ENCODE measurements around the gene KSR2.
A peak's percentile ranks its signal among the peaks of the same experiment; 100 is the strongest.
"Not testable (repeated sequence)": the region's sequence is repeated elsewhere in the genome, so short reads cannot be mapped to it uniquely, and the experiment has no call there.

KSR2 gene

GRCh38 chr12:117860787-117861290, 108.0 kb downstream of the KSR2 start:
- H4K91ac ChIP-seq (ENCODE audit: low read depth, low read length); H3K14ac ChIP-seq (ENCODE audit: low read length); H3K9me3 ChIP-seq (ENCODE audit: insufficient read depth, low read depth, low read length); H3K27me3 ChIP-seq (ENCODE audit: insufficient read depth, low read length); H2AFZ ChIP-seq (ENCODE audit: insufficient read depth, low read length, poor library complexity); H3K18ac ChIP-seq (ENCODE audit: low read length); H4K8ac ChIP-seq (ENCODE audit: low read depth, low read length); H2BK5ac ChIP-seq (ENCODE audit: low read depth, low read length, poor library complexity); H2BK120ac ChIP-seq (ENCODE audit: insufficient read depth, low read length, poor library complexity); H2BK12ac ChIP-seq (ENCODE audit: low read length); H3K79me2 ChIP-seq (ENCODE audit: control insufficient read depth, insufficient read depth, low read length, poor library complexity); H2AK5ac ChIP-seq (ENCODE audit: low read length); H3K27ac ChIP-seq (ENCODE audit: low read depth, low read length); H3K23ac ChIP-seq (ENCODE audit: low read length); H3K9ac ChIP-seq (ENCODE audit: low read length); H3K4me2 ChIP-seq (ENCODE audit: low read length); DNase-seq; H3K4me1 ChIP-seq (ENCODE audit: control insufficient read depth in 1 of 2, insufficient read depth in 2 of 2, low read length in 2 of 2); H4K12ac ChIP-seq (ENCODE audit: low read depth, low read length); H3K4ac ChIP-seq (ENCODE audit: low read depth, low read length); H3K36me3 ChIP-seq (ENCODE audit: control insufficient read depth in 1 of 2, insufficient read depth in 2 of 2, low read length in 2 of 2); H3K79me1 ChIP-seq (ENCODE audit: low read length); H3K4me3 ChIP-seq (ENCODE audit: low read depth, low read length): not testable (repeated sequence)
- WGBS (ENCODE audit: extremely low coverage, insufficient coverage, insufficient read length): no CpG with 5 or more reads among the region's 13 CpGs

GRCh38 chr12:117860111-117860510, 108.7 kb downstream of the KSR2 start:
- H3K79me2 ChIP-seq (ENCODE audit: control insufficient read depth, insufficient read depth, low read length, poor library complexity): no peaks in the 10 kb centered on the region
- no peak overlapping the region for H3K27ac ChIP-seq (ENCODE audit: low read depth, low read length)
- H3K4me2 ChIP-seq (ENCODE audit: low read length): no peak overlapping the region
- no peaks in the 10 kb centered on the region for H3K9me3 ChIP-seq (ENCODE audit: insufficient read depth, low read depth, low read length)
- H4K8ac ChIP-seq (ENCODE audit: low read depth, low read length): no peak overlapping the region
- no peak overlapping the region for H4K91ac ChIP-seq (ENCODE audit: low read depth, low read length)
- H2BK120ac ChIP-seq (ENCODE audit: insufficient read depth, low read length, poor library complexity): no peak overlapping the region
- no peaks in the 10 kb centered on the region for H3K27me3 ChIP-seq (ENCODE audit: insufficient read depth, low read length)
- no peak overlapping the region for H3K9ac ChIP-seq (ENCODE audit: low read length)
- no peak overlapping the region for H2BK12ac ChIP-seq (ENCODE audit: low read length)
- H3K4me1 ChIP-seq (ENCODE audit: control insufficient read depth in 1 of 2, insufficient read depth in 2 of 2, low read length in 2 of 2): no peaks in the 10 kb centered on the region
- H3K79me1 ChIP-seq (ENCODE audit: low read length): no peaks in the 10 kb centered on the region
- no peak overlapping the region for H2BK5ac ChIP-seq (ENCODE audit: low read depth, low read length, poor library complexity)
- no peak for DNase-seq
- no peak overlapping the region for H4K12ac ChIP-seq (ENCODE audit: low read depth, low read length)
- no peaks in the 10 kb centered on the region for H3K36me3 ChIP-seq (ENCODE audit: control insufficient read depth in 1 of 2, insufficient read depth in 2 of 2, low read length in 2 of 2)
- H2AFZ ChIP-seq (ENCODE audit: insufficient read depth, low read length, poor library complexity): no peak overlapping the region
- H3K23ac ChIP-seq (ENCODE audit: low read length): no peak overlapping the region
- H3K18ac ChIP-seq (ENCODE audit: low read length): no peak overlapping the region
- H3K14ac ChIP-seq (ENCODE audit: low read length): no peak overlapping the region
- no peak overlapping the region for H2AK5ac ChIP-seq (ENCODE audit: low read length)
- H3K4ac ChIP-seq (ENCODE audit: low read depth, low read length): no peak overlapping the region
- WGBS (ENCODE audit: extremely low coverage, insufficient coverage, insufficient read length): no CpG with 5 or more reads among the region's 15 CpGs
- no peak overlapping the region for H3K4me3 ChIP-seq (ENCODE audit: low read depth, low read length)

- Histone ChIP-seq H3K4me1 (ENCODE audit: control insufficient read depth in 1 of 2, insufficient read depth in 2 of 2, low read length in 2 of 2) (no peaks in the 10 kb centered on the region), H2BK120ac (ENCODE audit: insufficient read depth, low read length, poor library complexity) (no peak overlapping the region), H3K18ac (ENCODE audit: low read length) (no peak overlapping the region), H3K27me3 (ENCODE audit: insufficient read depth, low read length) (no peaks in the 10 kb centered on the region), H2AFZ (ENCODE audit: insufficient read depth, low read length, poor library complexity) (no peak overlapping the region), H3K9me3 (ENCODE audit: insufficient read depth, low read depth, low read length) (no peaks in the 10 kb centered on the region), H4K8ac (ENCODE audit: low read depth, low read length) (no peak overlapping the region), H2AK5ac (ENCODE audit: low read length) (no peak overlapping the region), H4K91ac (ENCODE audit: low read depth, low read length) (no peak overlapping the region), H3K4me2 (ENCODE audit: low read length) (no peak overlapping the region), H3K4ac (ENCODE audit: low read depth, low read length) (no peak overlapping the region), H3K14ac (ENCODE audit: low read length) (no peak overlapping the region), H2BK12ac (ENCODE audit: low read length) (no peak overlapping the region), H4K12ac (ENCODE audit: low read depth, low read length) (no peak overlapping the region), H3K36me3 (ENCODE audit: control insufficient read depth in 1 of 2, insufficient read depth in 2 of 2, low read length in 2 of 2) (no peaks in the 10 kb centered on the region), H3K79me1 (ENCODE audit: low read length) (no peaks in the 10 kb centered on the region), H3K4me3 (ENCODE audit: low read depth, low read length) (no peak overlapping the region), H2BK5ac (ENCODE audit: low read depth, low read length, poor library complexity) (no peak overlapping the region), H3K79me2 (ENCODE audit: control insufficient read depth, insufficient read depth, low read length, poor library complexity) (no peaks in the 10 kb centered on the region), H3K27ac (ENCODE audit: low read depth, low read length) (no peak overlapping the region), H3K9ac (ENCODE audit: low read length) (no peak overlapping the region), H3K23ac (ENCODE audit: low read length) (no peak overlapping the region)
- no CpG with 5 or more reads among the region's 13 CpGs for WGBS (ENCODE audit: extremely low coverage, insufficient coverage, insufficient read length)
- peak; percentile 55 to 74 for DNase-seq
Observed at GRCh38 chr12:117857632-117858612, 110.9 kb downstream of the KSR2 start.

GRCh38 chr12:117857139-117857538, 111.7 kb downstream of the KSR2 start:
- H3K79me2 ChIP-seq (ENCODE audit: control insufficient read depth, insufficient read depth, low read length, poor library complexity); H2AK5ac ChIP-seq (ENCODE audit: low read length); H3K18ac ChIP-seq (ENCODE audit: low read length); H2BK12ac ChIP-seq (ENCODE audit: low read length); H3K4me2 ChIP-seq (ENCODE audit: low read length); H4K12ac ChIP-seq (ENCODE audit: low read depth, low read length); H2BK120ac ChIP-seq (ENCODE audit: insufficient read depth, low read length, poor library complexity); H3K9me3 ChIP-seq (ENCODE audit: insufficient read depth, low read depth, low read length); H3K4me1 ChIP-seq (ENCODE audit: control insufficient read depth in 1 of 2, insufficient read depth in 2 of 2, low read length in 2 of 2); H3K79me1 ChIP-seq (ENCODE audit: low read length); H3K23ac ChIP-seq (ENCODE audit: low read length); H3K4ac ChIP-seq (ENCODE audit: low read depth, low read length); H3K14ac ChIP-seq (ENCODE audit: low read length); H3K9ac ChIP-seq (ENCODE audit: low read length); H4K8ac ChIP-seq (ENCODE audit: low read depth, low read length); H3K27ac ChIP-seq (ENCODE audit: low read depth, low read length); H3K27me3 ChIP-seq (ENCODE audit: insufficient read depth, low read length); H4K91ac ChIP-seq (ENCODE audit: low read depth, low read length); H3K4me3 ChIP-seq (ENCODE audit: low read depth, low read length); H2AFZ ChIP-seq (ENCODE audit: insufficient read depth, low read length, poor library complexity); H2BK5ac ChIP-seq (ENCODE audit: low read depth, low read length, poor library complexity); H3K36me3 ChIP-seq (ENCODE audit: control insufficient read depth in 1 of 2, insufficient read depth in 2 of 2, low read length in 2 of 2): not testable (repeated sequence)
- peak; percentile 64 to 73 for DNase-seq
- no CpG with 5 or more reads among the region's 4 CpGs for WGBS (ENCODE audit: extremely low coverage, insufficient coverage, insufficient read length)
